HFF-Myc (cell line): Measurements from ENCODE around the gene CDH6.

ENCODE experiments used
- DNase-seq: peaks from one replicate; pipeline ENCODE4 v3.0.0-alpha.2; 2011; ENCODE audit warnings: low read depth; ENCODE audit errors: extremely low read depth
- H3K4me3 ChIP-seq: replicated peaks from 2 replicates; pipeline ENCODE4 v1.5.1; 2011; ENCODE audit warnings: low read depth, mild to moderate bottlenecking, control low read depth, low read length
- CTCF ChIP-seq: IDR thresholded peaks from 2 replicates; pipeline ENCODE4 v1.5.1; 2012; ENCODE audit warnings: mild to moderate bottlenecking, low read depth, low read length, control low read depth; ENCODE audit errors: missing control alignments

CDH6 gene

GRCh38 chr5:31193591-31194467 lies at the start of gene CDH6:
Gene CDH6, plus strand, starts transcription at chr5:31193686. Its CDS starts 73,788 bp downstream, at chr5:31267474.
- peak within 1 kb of the TSS; percentile 35 for H3K4me3 ChIP-seq

GRCh38 chr5:31144364-31144763 lies 49.1 kb upstream of the CDH6 start:
- TF ChIP-seq CTCF: no peak
- no peak overlapping the region for H3K4me3 ChIP-seq
- DNase-seq: no peak

More at GRCh38 chr5:31193591-31194467, at the start of gene CDH6:
- no peak for DNase-seq
- no peak for TF ChIP-seq CTCF

DNA sequence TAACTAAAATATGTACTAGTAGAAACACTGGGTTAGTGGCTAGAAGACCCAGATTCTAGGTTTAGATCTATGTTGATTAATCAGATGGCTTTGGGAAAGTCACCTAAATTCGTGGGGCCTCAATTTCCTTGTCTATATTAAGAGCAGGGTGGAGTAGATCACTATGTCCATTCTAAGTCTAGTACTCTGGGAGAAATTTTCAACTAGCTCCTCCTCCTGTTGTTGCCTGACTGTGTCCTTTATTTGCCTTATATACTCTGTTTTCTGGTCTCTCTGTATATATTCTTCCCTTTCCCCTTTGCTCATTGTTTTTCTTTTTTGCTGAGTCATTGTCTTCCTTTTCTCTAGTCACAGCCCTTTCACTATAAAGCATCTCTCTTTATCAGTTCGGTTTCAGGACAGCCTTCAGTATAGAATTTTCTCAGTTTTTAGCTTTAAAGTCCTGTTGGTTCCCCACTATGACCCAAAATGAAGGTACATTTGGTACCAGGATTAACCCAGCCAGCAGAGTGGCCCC lies 44.5 kb upstream of the CDH6 start:
- DNase-seq: no peak
- no peak overlapping the region for H3K4me3 ChIP-seq
- no peak for TF ChIP-seq CTCF

GRCh38 chr5:31153521-31153920 lies 40.0 kb upstream of the CDH6 start:
- TF ChIP-seq CTCF: no peak
- DNase-seq: no peak
- H3K4me3 ChIP-seq: no peak overlapping the region

GRCh38 chr5:31156631-31157160 lies 36.8 kb upstream of the CDH6 start:
- no peak for TF ChIP-seq CTCF
- no peak overlapping the region for H3K4me3 ChIP-seq
- no peak for DNase-seq

- H3K4me3 ChIP-seq: no peak overlapping the region
- TF ChIP-seq CTCF: no peak
- DNase-seq: no peak
Observed at GRCh38 chr5:31157720-31158119, 35.8 kb upstream of the CDH6 start.
